Naive thymus-derived CD8-positive, alpha-beta T cell (primary cell): ENCODE results near the gene PARD3. TPM values are rescaled to one million over a fixed set of nuclear protein-coding genes. Genes with fewer than 3 reads are reported as not detected.
"Not testable (repeated sequence)": the region's sequence is repeated elsewhere in the genome, so short reads cannot be mapped to it uniquely, and the experiment has no call there.

Experiments used
- ATAC-seq, 2 donors: fragments of 150-1000 bp; cut with Tn5 transposase in 1 of 2; sonication (Bioruptor Pico), chemical (Tn5 transposase) in 1 of 2; 1 replicate in 1 of 2; 2 replicates in 1 of 2; pipeline ENCODE4 v1.10.0; 2021; ENCODE audit warnings: mild to moderate bottlenecking in 2 of 2, moderate library complexity in 2 of 2
- POLR2A ChIA-PET: fragments of 350-600 bp; sonication (Branson Sonifier 250); formaldehyde crosslinking; loops from one replicate; lab custom pipeline; 2021; ENCODE audit warnings: antibody characterized with exemption; lab: Charles Lee
- DNase-seq, 10 donors: peaks; one replicate each; pipeline versions ENCODE4 v3.0.0 to v3.0.0-alpha.2; 2020 to 2022
- H3K27ac Mint-ChIP-seq, 10 donors: one replicate each; pipeline ENCODE4 v1.8.0; 2020 to 2022; ENCODE audit warnings: mild to moderate bottlenecking in 10 of 10, mixed read lengths in 10 of 10, moderate library complexity in 4 of 10, inconsistent platforms in 1 of 10
- H3K27me3 Mint-ChIP-seq, 5 donors: one replicate each; pipeline ENCODE4 v1.8.0; 2021 to 2022; ENCODE audit warnings: mixed read lengths in 5 of 5
- H3K36me3 Mint-ChIP-seq, 3 donors: one replicate each; pipeline ENCODE4 v1.8.0; 2020 to 2022; ENCODE audit warnings: mixed read lengths in 3 of 3, mild to moderate bottlenecking in 2 of 3, inconsistent platforms in 1 of 3
- H3K4me1 Mint-ChIP-seq, 4 donors: one replicate each; pipeline ENCODE4 v1.8.0; 2021 to 2022; ENCODE audit warnings: mixed read lengths in 4 of 4
- H3K4me3 Mint-ChIP-seq, 10 donors: one replicate each; pipeline ENCODE4 v1.8.0; 2020 to 2022; ENCODE audit warnings: mild to moderate bottlenecking in 10 of 10, mixed read lengths in 10 of 10, moderate library complexity in 6 of 10, inconsistent platforms in 1 of 10
- H3K9me3 Mint-ChIP-seq, 9 donors: one replicate each; pipeline ENCODE4 v1.8.0; 2020 to 2022; ENCODE audit warnings: mixed read lengths in 9 of 9, mild to moderate bottlenecking in 3 of 9, inconsistent platforms in 1 of 9, moderate library complexity in 1 of 9
- polyA plus RNA-seq, 3 donors: library from polyadenylated mRNA; unstranded; fragments of 300-500 nt; fragmentation: Illumina TruSeq; gene quantifications; one replicate each; pipeline ENCODE4 v1.2.3, GENCODE V29; 2021
- total RNA-seq, 8 experiments: library from RNA in 2 of 8; stranded (reverse) in 2 of 8; gene quantifications; one replicate each; pipeline ENCODE4 v1.2.3 and lab custom pipeline; 2021 to 2026

The PARD3 gene
- total and polyA plus RNA-seq, 5 experiments from 2014 or later, result 0.10 to 0.51 (median 0.18) TPM

GRCh38 chr10:34843470-34843869, 28.4 kb upstream of the PARD3 start:
- ATAC-seq, DNase-seq, POLR2A ChIA-PET, H3K4me3 Mint-ChIP-seq, H3K36me3 Mint-ChIP-seq, H3K4me1 Mint-ChIP-seq, H3K9me3 Mint-ChIP-seq, H3K27ac Mint-ChIP-seq: not testable (repeated sequence)
- peaks cover 1 to 10% (median 5%) of the 10 kb centered on the region in 5 donors for H3K27me3 Mint-ChIP-seq

DNA sequence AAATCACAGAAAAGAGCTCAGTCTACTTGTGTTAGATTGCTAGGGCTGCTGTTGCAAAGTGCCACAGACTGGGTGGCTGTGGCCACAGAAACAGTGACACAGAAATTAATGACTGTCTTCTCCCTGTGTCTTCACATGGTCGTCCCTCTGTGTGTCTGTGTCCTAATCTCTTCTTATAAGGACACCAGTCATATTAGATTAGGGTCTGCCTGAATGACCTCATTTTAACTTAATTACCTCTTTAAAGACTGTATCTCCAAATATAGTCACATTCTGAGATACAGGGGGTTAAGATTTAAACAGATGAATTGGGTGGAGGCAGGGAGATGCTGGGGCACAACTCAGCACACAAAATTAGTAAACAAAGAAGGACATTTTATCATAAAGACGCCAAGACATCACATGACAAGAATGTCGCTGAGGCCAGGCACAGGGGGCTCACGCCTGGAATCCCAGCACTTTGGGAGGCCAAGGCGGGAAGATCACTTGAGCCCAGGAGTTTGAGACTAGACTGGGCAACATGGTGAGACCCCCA, 23.3 kb upstream of the PARD3 start:
- no peak for ATAC-seq
- Mint-ChIP-seq H3K27ac (no peak overlapping the region), H3K27me3 (peaks cover 0 to 10% (median 1%) of the 10 kb centered on the region in 5 donors), H3K4me3 (no peak overlapping the region), H3K9me3 (peaks cover 0 to 2% (median 0%) of the 10 kb centered on the region in 9 donors), H3K36me3 (no peaks in the 10 kb centered on the region), H3K4me1 (no peaks in the 10 kb centered on the region)
- POLR2A ChIA-PET, result no interaction called here
- no peak for DNase-seq

DNA sequence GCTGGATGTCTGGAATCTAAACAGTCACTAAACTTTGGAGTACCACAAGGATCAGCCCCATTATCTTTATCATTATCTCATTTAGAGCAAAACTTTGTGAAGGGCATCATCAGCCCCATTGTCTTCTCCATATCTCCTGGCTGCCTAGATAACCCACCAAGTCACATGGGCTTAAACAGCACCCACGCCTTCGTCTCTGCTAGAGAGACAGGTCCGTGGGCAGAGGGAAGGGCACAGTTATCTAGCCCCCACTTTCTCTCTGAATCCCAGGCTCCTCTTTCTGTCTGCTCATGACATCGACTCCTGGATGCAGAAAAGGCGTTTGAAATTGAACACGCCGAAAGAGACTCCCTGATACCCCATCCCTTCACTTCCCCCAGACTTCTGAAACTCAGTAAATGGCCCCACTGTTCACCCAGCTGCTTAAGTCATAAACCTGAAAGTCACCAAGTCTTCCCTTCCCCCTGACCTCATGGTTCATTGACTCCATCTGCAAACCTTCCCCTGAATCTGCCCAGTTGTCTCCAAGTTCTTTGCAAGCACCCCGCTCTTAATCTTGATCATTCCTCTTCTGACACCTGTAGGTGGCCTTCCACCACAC, 20.9 kb upstream of the PARD3 start:
- H3K36me3 Mint-ChIP-seq, result no peaks in the 10 kb centered on the region
- H3K9me3 Mint-ChIP-seq, result peaks cover 0 to 2% (median 0%) of the 10 kb centered on the region in 9 donors
- H3K4me3 Mint-ChIP-seq, result no peak overlapping the region
- no peaks in the 10 kb centered on the region for H3K4me1 Mint-ChIP-seq
- peaks cover 0 to 1% (median 0%) of the 10 kb centered on the region in 5 donors for H3K27me3 Mint-ChIP-seq
- ATAC-seq (no peak), DNase-seq (no peak)
- peak overlapping the region in 1 of 10 donors; percentile 57 for H3K27ac Mint-ChIP-seq
- POLR2A ChIA-PET, result no interaction called here

DNA sequence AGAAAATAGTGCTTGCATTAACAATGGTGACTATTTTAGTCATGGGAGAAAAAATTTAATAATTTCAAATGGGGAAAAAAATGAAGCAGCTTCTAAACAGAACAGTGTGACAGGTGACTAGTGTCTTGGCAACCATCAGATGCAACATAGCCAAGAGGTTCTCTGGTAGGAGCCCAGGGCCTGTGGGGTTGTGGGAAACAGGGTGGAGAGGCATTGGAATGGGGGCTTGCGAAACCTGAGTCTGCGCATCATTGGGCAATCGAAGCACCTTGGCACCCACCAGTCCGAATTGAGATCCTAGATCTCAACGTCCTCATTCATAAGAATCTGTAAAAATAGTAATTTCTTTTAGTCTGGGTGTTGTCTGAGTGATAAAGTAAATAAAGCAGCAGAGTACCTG, 19.2 kb upstream of the PARD3 start:
- no peaks in the 10 kb centered on the region for H3K36me3 Mint-ChIP-seq
- POLR2A ChIA-PET, result no interaction called here
- ATAC-seq (no peak), DNase-seq (no peak)
- H3K4me3 Mint-ChIP-seq, result no peak overlapping the region
- H3K9me3 Mint-ChIP-seq, result peaks cover 0 to 2% (median 0%) of the 10 kb centered on the region in 9 donors
- H3K4me1 Mint-ChIP-seq, result peaks cover 4 to 8% (median 7%) of the 10 kb centered on the region in 4 donors
- H3K27me3 Mint-ChIP-seq, result no peaks in the 10 kb centered on the region
- H3K27ac Mint-ChIP-seq, result no peak overlapping the region

DNA sequence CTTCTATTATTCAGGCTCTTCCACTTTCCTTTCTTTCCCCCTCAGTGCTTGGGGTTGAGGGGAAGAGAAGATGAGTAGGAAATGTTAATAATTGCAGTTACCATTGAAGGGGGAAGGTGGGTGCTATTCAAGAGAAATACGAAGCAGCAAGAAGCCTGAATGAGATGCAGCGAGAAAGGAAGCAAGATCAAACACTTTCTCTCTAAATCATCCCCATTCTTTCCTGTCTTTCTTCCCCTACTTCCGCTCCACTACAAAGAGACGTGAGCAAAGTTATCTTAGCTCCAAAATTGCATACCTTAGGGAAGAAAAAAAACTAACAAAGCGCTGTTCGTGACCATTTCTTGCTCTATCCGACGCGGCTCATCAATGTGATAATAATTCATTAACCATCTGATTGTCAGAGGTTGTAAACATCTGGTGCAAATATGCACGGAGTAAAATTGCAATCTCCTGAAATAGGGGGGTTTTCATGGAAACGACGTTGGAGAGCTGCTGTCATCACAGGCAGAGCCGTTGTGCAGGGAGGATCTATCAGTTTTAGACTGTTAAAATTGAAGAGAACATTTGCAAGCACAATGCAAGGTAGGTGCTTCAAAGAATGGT, 15.2 kb upstream of the PARD3 start:
- ATAC-seq, result no peak

GRCh38 chr10:34826857-34827766, 12.0 kb upstream of the PARD3 start:
- H3K36me3 Mint-ChIP-seq, result no peaks in the 10 kb centered on the region
- no peaks in the 10 kb centered on the region for H3K9me3 Mint-ChIP-seq
- ATAC-seq, result no peak
- H3K27ac Mint-ChIP-seq, result no peak overlapping the region
- peaks cover 6 to 8% (median 7%) of the 10 kb centered on the region in 4 donors for H3K4me1 Mint-ChIP-seq
- DNase-seq, result no peak
- H3K27me3 Mint-ChIP-seq, result peaks cover 1 to 16% (median 6%) of the 10 kb centered on the region in 5 donors
- no peak overlapping the region for H3K4me3 Mint-ChIP-seq
- POLR2A ChIA-PET, result no interaction called here

More for the DNA sequence above, 15.2 kb upstream of the PARD3 start:
- Mint-ChIP-seq H3K9me3 (no peaks in the 10 kb centered on the region), H3K4me1 (peaks cover 6 to 8% (median 7%) of the 10 kb centered on the region in 4 donors), H3K36me3 (no peaks in the 10 kb centered on the region), H3K27me3 (peaks cover 0 to 3% (median 2%) of the 10 kb centered on the region in 5 donors), H3K27ac (no peak overlapping the region), H3K4me3 (no peak overlapping the region)
- DNase-seq, result no peak
- POLR2A ChIA-PET, result no interaction called here

GRCh38 chr10:34826221-34826620, 11.1 kb upstream of the PARD3 start:
- POLR2A ChIA-PET, result interaction anchor here (0.5 kb wide), 1 partner anchor 41 kb away, joined by 3 read pairs; no protein-coding TSS in a partner anchor
- ATAC-seq, result no peak
- no peak overlapping the region for H3K27ac Mint-ChIP-seq
- H3K4me1 Mint-ChIP-seq, result peaks cover 6 to 8% (median 7%) of the 10 kb centered on the region in 4 donors
- H3K36me3 Mint-ChIP-seq, result no peaks in the 10 kb centered on the region
- peaks cover 1 to 16% (median 6%) of the 10 kb centered on the region in 5 donors for H3K27me3 Mint-ChIP-seq
- no peaks in the 10 kb centered on the region for H3K9me3 Mint-ChIP-seq
- no peak for DNase-seq
- no peak overlapping the region for H3K4me3 Mint-ChIP-seq

DNA sequence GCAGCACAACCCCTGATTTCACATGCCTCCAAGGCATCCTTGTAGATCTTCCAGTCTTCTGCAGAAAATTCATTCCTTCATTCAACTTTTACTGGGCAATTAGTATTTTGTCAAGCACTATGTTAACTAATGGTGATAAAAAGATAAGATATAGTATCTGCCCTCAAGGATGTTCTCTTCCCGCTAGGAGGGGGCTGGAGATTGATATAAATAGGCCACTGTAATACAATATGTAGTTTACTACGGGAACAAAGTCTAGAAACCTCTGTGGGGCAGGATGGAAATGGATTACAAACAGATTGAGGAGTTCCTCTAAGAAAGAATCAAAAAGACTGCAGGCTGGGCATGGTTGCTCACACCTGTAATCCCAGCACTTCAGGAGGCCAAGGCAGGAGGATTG, 10.3 kb upstream of the PARD3 start:
- Mint-ChIP-seq H3K36me3 (no peaks in the 10 kb centered on the region), H3K27ac (no peak overlapping the region), H3K9me3 (no peaks in the 10 kb centered on the region), H3K4me3 (no peak overlapping the region), H3K4me1 (peaks cover 3 to 5% (median 4%) of the 10 kb centered on the region in 4 donors), H3K27me3 (peaks cover 1 to 16% (median 6%) of the 10 kb centered on the region in 5 donors)
- no peak for ATAC-seq
- POLR2A ChIA-PET, result interaction anchor here (0.5 kb wide), 1 partner anchor 42 kb away, joined by 3 read pairs; no protein-coding TSS in a partner anchor
- no peak for DNase-seq

DNA sequence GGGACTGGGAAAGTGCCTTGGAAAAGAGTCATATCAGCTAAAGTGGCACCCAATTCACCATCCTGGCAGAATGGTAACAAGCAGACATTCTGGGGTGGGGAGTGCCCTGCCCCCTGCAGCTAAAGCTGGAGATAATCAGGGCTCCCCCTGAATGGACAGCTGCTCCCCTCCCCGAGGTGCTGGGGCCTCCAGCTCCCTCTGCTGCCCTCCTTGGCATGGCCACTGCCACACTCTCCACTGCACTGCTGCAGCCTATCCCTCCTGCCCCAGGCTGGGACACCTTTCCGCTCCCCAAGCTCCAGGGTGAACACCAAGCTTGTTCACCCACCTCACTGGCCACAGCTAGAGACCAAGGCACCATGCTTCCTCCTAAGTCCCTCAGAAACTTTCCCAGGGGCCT, 9.8 kb upstream of the PARD3 start:
- POLR2A ChIA-PET, result no interaction called here
- ATAC-seq, result no peak
- Mint-ChIP-seq H3K4me1 (peaks cover 0 to 1% (median 0%) of the 10 kb centered on the region in 4 donors), H3K27ac (no peak overlapping the region), H3K36me3 (no peaks in the 10 kb centered on the region), H3K4me3 (no peak overlapping the region), H3K9me3 (no peaks in the 10 kb centered on the region), H3K27me3 (peaks cover 1 to 18% (median 6%) of the 10 kb centered on the region in 5 donors)
- no peak for DNase-seq

DNA sequence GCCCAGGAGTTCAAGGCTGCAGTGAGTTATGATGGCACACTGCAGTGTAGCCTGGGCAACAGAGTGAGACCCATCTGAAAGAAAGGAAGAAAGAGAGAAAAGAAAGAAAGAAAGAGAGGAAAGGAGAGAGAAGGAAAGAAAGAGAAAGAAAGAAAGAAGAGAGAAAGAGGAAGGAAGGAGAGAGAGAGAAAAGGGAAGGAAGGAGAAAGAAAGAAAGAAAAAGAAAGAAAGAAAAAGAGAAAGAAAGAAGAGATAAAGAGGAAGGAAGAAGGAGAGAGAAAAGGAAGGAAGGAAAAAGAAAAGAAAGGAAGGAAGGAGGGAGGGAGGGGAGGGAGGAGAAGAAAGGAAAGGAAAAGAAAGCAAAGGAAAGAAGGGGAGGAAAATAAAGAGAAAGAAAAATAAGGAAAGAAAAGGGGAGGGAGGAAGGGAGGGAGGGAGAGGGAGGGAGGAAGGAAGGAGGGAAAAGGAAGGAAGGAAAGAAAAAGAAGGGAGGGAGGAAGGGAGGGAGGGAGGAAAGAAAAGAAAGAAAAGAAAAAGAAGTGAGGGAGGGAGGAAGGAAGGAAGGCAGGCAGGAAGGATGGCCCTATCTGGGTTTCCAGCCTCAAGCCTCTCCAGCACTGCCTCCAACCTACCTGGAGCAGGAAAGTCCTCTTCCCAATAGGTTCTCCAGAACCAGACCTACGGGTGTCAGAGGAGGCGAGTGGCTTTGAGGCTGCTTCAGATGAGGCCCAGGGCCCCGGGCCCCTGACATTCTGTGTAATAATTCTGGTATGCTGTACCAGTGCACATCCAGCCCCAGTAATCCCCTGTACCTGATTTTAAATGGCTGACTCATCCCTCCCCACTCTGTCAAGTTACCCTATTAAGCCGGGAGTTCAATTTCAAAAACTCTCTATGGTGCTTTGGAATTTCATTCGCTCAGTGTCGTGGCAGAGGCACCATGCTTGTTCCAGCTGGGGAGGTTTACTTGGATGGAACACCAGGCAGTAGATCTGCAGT, 6.8 kb upstream of the PARD3 start:
- Mint-ChIP-seq H3K4me3 (no peak overlapping the region), H3K36me3 (no peaks in the 10 kb centered on the region), H3K4me1 (no peaks in the 10 kb centered on the region), H3K27ac (no peak overlapping the region), H3K27me3 (peaks cover 10 to 33% (median 18%) of the 10 kb centered on the region in 5 donors), H3K9me3 (no peaks in the 10 kb centered on the region)
- ATAC-seq (no peak), DNase-seq (no peak)
- POLR2A ChIA-PET, result no interaction called here

GRCh38 chr10:34817586-34817985, 2.5 kb upstream of the PARD3 start:
- ATAC-seq (no peak), DNase-seq (no peak)
- H3K27me3 Mint-ChIP-seq, result peaks cover 22 to 43% (median 40%) of the 10 kb centered on the region in 5 donors
- peaks cover 0 to 20% (median 13%) of the 10 kb centered on the region in 4 donors for H3K4me1 Mint-ChIP-seq
- H3K36me3 Mint-ChIP-seq, result no peaks in the 10 kb centered on the region
- H3K9me3 Mint-ChIP-seq, result no peaks in the 10 kb centered on the region
- no peak overlapping the region for H3K4me3 Mint-ChIP-seq
- POLR2A ChIA-PET, result no interaction called here
- no peak overlapping the region for H3K27ac Mint-ChIP-seq
